Measurements from ENCODE around the gene GPSM1.

The GPSM1 gene

GRCh38 chr9:136367296-136368145 lies 40.2 kb downstream of the GPSM1 start:
- intact Hi-C loops (cut with DNase I; ENCODE audit: low total_unique reads) = no loop called here
- Histone ChIP-seq H3K9me3 (no peaks in the 10 kb centered on the region), H3K4me3 (no peak overlapping the region), H3K27ac (no peak overlapping the region), H3K4me1 (peaks cover 0 to 21% (median 14%) of the 10 kb centered on the region in 4 donors), H3K36me3 (peaks cover 0 to 4% (median 0%) of the 10 kb centered on the region in 3 donors), H3K27me3 (peaks cover 0 to 9% of the 10 kb centered on the region in 2 donors)
- DNase-seq = no peak
- TF ChIP-seq CTCF (IDR thresholded peaks at IDR 0.05) = no peak

GRCh38 chr9:136368190-136368589 lies 40.9 kb downstream of the GPSM1 start:
- DNase-seq = no peak
- Histone ChIP-seq H3K27ac (no peak overlapping the region), H3K27me3 (peaks cover 0 to 9% of the 10 kb centered on the region in 2 donors), H3K4me3 (no peak overlapping the region), H3K36me3 (peaks cover 0 to 4% (median 0%) of the 10 kb centered on the region in 3 donors), H3K9me3 (no peaks in the 10 kb centered on the region), H3K4me1 (peaks cover 0 to 22% (median 9%) of the 10 kb centered on the region in 4 donors)
- TF ChIP-seq CTCF (IDR thresholded peaks at IDR 0.05) = no peak
- intact Hi-C loops (cut with DNase I; ENCODE audit: low total_unique reads) = no loop called here

GRCh38 chr9:136370037-136370436 lies 42.7 kb downstream of the GPSM1 start:
- intact Hi-C loops (cut with DNase I; ENCODE audit: low total_unique reads) = no loop called here
- Histone ChIP-seq H3K9me3 (no peaks in the 10 kb centered on the region), H3K27me3 (peaks cover 0 to 5% of the 10 kb centered on the region in 2 donors), H3K27ac (no peak overlapping the region), H3K4me3 (no peak overlapping the region), H3K36me3 (peaks cover 0 to 4% (median 0%) of the 10 kb centered on the region in 3 donors), H3K4me1 (peaks cover 0 to 23% (median 0%) of the 10 kb centered on the region in 4 donors)
- no peak for DNase-seq
- TF ChIP-seq CTCF (IDR thresholded peaks at IDR 0.05) = no peak

GRCh38 chr9:136370687-136371532 lies 43.6 kb downstream of the GPSM1 start:
- intact Hi-C loops (cut with DNase I; ENCODE audit: low total_unique reads) = no loop called here
- Histone ChIP-seq H3K4me3 (no peak overlapping the region), H3K27me3 (peaks cover 0 to 5% of the 10 kb centered on the region in 2 donors), H3K9me3 (no peaks in the 10 kb centered on the region), H3K36me3 (peaks cover 0 to 12% (median 0%) of the 10 kb centered on the region in 3 donors), H3K4me1 (peaks cover 0 to 23% (median 0%) of the 10 kb centered on the region in 4 donors), H3K27ac (no peak overlapping the region)
- no peak for TF ChIP-seq CTCF (IDR thresholded peaks at IDR 0.05)
- DNase-seq = no peak

- no peak for DNase-seq
- no peak for TF ChIP-seq CTCF (IDR thresholded peaks at IDR 0.05)
- no peaks in the 10 kb centered on the region for H3K9me3 ChIP-seq
- H3K36me3 ChIP-seq = peaks cover 0 to 13% (median 0%) of the 10 kb centered on the region in 3 donors
- intact Hi-C loops (cut with DNase I; ENCODE audit: low total_unique reads) = no loop called here
- H3K27me3 ChIP-seq = peaks cover 0 to 5% of the 10 kb centered on the region in 2 donors
- H3K4me1 ChIP-seq = peaks cover 0 to 23% (median 0%) of the 10 kb centered on the region in 4 donors
- H3K4me3 ChIP-seq = no peak overlapping the region
- H3K27ac ChIP-seq = no peak overlapping the region
Observed at GRCh38 chr9:136371533-136371880, 44.2 kb downstream of the GPSM1 start.
